HG02678 (cell line): ENCODE results near the gene TSC2.

Experiments
- ATAC-seq: cut with Tn5 transposase; IDR thresholded peaks from one replicate; pipeline ENCODE4 v1.9.1; 2021; ENCODE audit warnings: mild to moderate bottlenecking, moderate library complexity; ENCODE audit not compliant: unreplicated experiment

The TSC2 gene

GRCh38 chr16:2135770-2136490, 88.1 kb downstream of the TSC2 start, which contains the start of gene PKD1:
TSS of gene PKD1 (minus strand) at chr16:2135898. CDS start at chr16:2135689, 209 bp downstream.
- peak; percentile 50 for ATAC-seq
